HG03439 (cell line): ENCODE measurements around the gene FCMR.

Source experiments
- ATAC-seq: cut with Tn5 transposase; IDR thresholded peaks from one replicate; pipeline ENCODE4 v1.9.1; 2021; ENCODE audit warnings: mild to moderate bottlenecking, moderate library complexity; ENCODE audit not compliant: unreplicated experiment

Gene FCMR, protein sequence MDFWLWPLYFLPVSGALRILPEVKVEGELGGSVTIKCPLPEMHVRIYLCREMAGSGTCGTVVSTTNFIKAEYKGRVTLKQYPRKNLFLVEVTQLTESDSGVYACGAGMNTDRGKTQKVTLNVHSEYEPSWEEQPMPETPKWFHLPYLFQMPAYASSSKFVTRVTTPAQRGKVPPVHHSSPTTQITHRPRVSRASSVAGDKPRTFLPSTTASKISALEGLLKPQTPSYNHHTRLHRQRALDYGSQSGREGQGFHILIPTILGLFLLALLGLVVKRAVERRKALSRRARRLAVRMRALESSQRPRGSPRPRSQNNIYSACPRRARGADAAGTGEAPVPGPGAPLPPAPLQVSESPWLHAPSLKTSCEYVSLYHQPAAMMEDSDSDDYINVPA

DNA sequence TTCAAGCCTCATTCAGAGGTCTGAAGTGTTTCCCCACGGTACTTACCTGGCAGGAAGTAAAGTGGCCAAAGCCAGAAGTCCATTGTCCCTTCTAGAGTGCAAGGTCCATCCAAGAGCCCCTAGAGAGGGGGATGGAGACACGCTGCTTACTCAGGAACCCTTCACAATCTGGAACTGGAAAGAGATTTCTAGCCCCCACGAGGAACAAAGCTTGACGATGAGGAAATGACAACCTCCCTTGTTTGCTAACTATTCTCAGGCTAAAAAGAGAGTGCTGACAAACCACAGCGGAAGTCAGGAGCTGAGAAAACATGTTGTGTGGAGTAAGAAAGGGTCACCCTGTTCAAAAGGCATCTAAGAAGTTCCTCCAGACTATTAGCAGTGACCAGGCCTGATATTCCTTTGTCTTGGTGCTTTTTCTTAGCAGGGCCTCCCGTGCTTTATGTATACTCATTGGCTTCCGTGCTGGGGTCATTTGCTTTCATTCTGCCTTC, at the start of gene FCMR:
Gene FCMR (minus strand): TSS at position 170 of the 494 bp plus-strand sequence. CDS start 87 bp downstream, at position 83.
- ATAC-seq, result no peak

GRCh38 chr1:206971029-206971655, 49.4 kb upstream of the FCMR start:
- no peak for ATAC-seq

DNA sequence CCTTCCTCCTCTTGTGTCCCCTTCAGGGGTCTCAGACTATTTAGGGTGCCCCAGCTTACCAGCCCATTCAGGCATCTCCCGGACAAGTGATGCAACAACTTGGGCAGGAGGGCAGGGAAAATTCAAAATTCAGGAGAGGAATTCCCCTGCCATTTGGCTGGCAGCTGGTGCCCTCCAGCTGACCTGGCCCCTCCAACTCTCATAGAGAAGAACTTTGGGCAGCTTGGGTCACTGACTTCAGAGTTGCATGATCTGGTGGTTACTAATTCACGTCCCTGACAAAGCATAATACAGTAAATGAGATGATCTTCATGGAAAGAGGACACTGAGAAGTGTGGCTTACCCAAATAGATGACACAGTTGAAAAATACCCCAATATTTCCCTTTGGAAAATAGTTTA, 48.7 kb upstream of the FCMR start, which contains the start of gene FCAMR:
Gene FCAMR (minus strand): TSS at position 15 of the 400 bp plus-strand sequence. CDS start 335 bp downstream, outside the sequence.
- ATAC-seq, result no peak

- ATAC-seq, result no peak
Measured at GRCh38 chr1:206969090-206969489, 47.3 kb upstream of the FCMR start.

DNA sequence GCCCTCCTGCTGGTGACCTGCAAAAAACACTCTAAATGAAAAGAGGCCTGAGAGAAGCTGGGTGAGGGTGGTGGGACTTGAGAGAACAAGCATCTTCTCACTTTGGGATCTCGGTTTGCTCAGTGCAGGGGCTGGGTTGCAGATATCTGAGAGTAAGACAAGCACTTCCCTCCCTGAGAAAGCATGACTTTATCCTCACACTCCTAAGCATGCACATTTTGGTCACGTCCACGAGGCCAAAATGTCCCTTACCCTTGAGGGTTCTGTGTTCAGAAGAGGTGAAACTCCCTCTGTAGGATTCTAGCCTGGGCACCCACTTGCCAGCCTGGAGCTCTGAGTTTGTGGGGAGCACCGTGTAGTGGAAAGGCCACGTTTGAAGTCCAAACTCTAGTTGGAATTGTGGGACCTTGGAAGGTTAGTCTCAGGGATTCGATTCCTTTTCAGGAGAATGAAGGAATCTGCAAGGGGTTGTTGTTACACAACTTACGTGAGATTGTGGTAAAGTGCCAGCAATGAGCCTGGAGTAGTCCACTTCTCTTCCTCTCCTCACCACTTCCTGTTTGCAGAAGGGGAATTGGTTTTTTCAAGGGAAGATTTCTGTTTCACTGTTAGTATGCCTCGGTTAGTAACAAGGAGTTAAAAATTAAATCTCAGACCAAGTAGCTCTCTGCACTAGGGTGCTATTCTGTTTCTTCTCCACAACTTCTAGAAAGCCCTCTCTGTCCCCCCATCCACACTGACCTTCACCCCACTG, 45.5 kb upstream of the FCMR start:
- no peak for ATAC-seq

DNA sequence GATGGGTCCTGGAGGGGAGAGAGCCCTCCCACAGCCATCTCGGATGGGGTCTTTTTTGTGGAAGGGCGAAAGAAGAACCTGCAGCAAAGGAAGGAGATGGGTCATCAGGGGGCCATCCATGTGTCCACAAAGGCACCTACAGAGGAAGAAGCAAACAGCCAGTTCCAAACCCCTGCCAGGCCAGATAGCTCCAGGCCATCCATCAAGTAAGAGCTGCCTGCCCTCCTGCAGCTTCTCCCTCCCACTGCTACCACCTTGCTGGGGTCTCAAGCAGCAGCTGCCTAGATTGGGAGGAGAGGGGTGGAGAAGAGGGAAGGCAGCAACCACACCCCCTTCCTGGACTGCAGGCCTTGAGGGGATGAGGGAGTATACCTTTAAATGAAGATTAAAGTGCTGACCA, 44.0 kb upstream of the FCMR start:
- ATAC-seq, result no peak

- no peak for ATAC-seq
Measured at GRCh38 chr1:206963740-206964139, 42.0 kb upstream of the FCMR start.

- ATAC-seq, result no peak
Measured at GRCh38 chr1:206963119-206963712, 41.5 kb upstream of the FCMR start.

- no peak for ATAC-seq
Measured at GRCh38 chr1:206962272-206962671, 40.5 kb upstream of the FCMR start.

DNA sequence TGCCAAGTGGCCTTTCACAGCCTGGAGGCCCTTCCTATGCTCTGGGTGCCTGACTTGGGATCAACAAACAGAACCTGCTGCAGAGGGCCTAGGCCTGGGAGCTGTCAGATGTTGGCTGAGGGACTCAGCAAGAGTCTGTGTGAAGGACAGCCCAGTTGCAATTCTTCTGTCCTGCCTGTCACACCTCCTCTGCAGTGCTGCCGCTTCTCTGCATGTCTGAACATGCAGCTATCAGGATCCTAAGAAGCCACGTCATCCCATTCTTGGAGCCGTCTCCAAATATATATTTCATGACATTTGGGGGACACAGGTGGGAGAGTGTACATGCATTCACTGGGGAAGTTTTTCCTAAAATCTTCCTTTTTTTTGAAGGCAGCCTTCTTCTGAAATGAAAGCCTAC, 39.9 kb upstream of the FCMR start:
- ATAC-seq, result no peak

GRCh38 chr1:206960676-206961386, 39.1 kb upstream of the FCMR start:
- no peak for ATAC-seq

DNA sequence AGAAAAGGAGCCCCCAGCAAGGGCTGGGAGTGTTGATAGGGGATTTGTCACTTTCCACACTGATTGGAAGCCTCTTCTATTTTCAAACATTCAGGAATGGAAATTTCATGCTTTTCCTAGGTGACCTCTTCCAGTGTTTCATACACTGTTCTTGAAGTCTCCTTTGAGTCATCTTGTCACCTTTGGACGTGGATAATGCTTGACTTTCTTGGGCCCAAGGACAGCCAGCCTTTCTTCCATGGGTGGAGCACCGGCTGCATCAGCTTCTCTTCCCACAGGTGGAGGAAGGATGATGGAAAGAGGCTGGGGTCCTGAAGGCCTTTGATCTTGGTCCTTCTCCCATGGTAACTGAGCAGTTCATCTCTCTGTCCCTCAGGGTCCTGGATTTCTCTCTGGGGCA, 36.4 kb upstream of the FCMR start:
- ATAC-seq, result no peak

DNA sequence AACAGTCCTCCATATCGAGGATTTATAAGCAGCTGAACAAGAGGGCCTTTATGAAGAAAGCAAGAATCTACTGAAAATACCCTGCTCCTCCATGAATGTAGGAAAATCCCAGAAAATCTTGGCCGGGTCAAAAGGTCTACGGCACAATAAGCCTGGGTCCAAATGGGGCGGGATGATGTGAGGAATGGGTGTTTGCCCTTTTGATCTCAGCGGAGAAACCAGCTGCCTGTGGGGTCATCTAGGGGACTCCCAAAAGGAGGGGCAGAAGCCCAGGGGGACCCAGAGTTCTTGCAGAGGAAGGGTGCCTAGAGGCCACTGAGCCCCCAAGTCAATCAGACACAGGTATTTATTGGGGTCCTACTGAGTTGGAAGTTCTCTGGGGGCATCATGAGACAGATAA, 35.9 kb upstream of the FCMR start:
- no peak for ATAC-seq

GRCh38 chr1:206955476-206956451, 34.0 kb upstream of the FCMR start:
- ATAC-seq, result no peak

DNA sequence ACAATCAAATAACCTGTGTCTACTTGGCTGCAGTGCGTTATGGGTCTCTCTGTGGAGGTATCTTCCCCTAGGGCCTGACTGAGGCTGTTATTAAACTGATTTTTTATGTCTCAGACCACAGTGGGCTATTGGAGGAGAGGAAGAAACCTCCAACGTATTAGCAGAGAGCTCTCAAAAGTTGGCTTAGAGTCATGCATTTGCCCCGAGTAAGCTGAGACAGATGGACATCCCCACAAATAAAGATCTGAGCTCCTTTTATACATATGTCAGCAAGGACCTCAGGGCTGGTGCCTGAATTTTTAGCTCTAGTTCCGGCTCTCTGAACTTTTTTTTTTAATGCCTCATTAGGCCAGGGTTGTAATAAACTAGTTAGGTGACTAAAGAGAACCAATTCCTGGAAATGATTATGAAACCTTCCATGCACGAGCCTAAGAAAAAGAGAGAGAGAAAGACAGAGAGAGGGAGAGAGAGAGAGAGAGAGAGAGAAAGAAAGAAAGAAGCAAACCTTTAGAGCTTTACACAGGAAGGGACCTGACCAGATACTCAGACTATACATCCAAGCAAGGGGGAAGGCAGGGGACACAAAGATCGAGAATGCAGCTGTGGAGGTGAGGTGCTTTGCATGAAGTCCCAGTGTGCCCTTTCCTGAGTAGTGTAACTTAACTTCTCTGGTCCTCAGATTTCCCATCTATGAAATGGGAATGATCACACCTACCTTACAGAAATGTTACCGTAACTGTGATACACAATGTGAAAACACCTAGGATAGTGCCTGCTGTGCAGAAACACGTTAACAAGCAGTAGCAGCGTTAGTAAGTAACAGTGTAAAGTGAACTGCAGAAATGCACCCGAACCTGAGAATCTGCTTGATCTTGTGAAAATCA, 33.0 kb upstream of the FCMR start:
- ATAC-seq, result no peak

- ATAC-seq, result no peak
Measured at GRCh38 chr1:206953626-206954025, 31.9 kb upstream of the FCMR start.

GRCh38 chr1:206953126-206953525, 31.4 kb upstream of the FCMR start:
- no peak for ATAC-seq

DNA sequence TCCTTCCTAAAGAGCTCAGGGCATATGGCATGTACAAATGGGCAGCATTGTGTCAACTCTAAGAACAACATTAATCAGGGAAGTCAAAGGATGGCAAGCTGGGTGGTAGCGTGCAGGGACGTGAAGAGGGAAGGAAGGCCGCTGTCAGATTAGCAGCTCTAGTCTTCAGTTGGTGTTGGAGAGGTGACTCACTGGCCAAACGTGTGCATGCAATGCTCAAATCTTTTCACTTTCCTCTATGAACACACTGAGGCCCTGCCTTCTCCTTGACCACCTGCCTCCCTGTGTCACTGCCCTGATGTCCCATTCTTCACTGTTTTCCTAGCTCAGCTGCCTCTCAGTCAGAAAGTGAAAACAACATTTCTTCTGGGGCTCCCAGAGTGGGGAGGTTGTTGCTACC, 30.4 kb upstream of the FCMR start:
- no peak for ATAC-seq
